GM18868 (cell line): ENCODE data around the gene CPT1A.

ENCODE experiments used
- ATAC-seq: cut with Tn5 transposase; IDR thresholded peaks from one replicate; pipeline ENCODE4 v1.9.1; 2021; ENCODE audit warnings: mild to moderate bottlenecking, moderate library complexity; ENCODE audit not compliant: unreplicated experiment

Gene CPT1A

DNA sequence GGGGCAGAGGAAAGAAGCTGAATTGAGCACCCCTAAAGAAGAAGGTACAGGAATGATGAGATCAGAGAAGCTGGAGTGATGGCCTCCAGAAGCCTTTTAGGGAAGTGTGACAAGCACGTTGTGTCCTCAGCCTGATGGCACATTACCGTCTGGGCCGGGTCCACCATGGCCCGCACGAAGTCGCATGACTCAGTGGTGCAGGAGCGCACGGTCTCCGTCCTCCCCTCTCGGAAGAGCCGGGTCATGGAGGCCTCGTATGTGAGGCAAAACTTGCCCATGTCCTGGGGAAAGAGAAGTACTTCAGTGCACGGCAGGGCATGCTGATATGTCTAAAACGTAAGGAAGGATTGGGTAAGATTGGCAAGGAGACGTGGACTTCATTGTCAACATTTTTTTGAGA is 79.2 kb downstream of the CPT1A start:
- ATAC-seq, result no peak

- ATAC-seq, result no peak
Observed at GRCh38 chr11:68761801-68762200, 79.9 kb downstream of the CPT1A start.

GRCh38 chr11:68759991-68760390 is 81.7 kb downstream of the CPT1A start:
- ATAC-seq, result no peak

DNA sequence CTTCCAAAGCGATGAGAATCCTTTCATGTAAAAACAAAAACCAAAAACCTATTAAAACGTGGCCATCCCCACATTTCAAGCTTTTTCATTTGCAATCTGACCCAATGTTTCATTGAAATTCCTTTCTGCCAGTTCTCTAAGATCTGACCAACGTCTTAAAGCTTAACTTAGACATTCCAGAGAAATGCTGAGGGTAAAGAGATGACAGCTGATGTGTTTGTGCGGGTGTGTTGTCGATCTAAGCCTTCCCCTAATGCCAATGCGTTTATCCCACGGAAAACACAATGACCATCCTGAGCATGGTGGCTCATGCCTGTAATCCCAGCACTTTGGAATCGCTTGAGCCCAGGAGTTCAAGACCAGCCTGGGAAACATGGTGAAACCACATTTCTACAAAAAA is 84.0 kb downstream of the CPT1A start:
- ATAC-seq, result no peak

DNA sequence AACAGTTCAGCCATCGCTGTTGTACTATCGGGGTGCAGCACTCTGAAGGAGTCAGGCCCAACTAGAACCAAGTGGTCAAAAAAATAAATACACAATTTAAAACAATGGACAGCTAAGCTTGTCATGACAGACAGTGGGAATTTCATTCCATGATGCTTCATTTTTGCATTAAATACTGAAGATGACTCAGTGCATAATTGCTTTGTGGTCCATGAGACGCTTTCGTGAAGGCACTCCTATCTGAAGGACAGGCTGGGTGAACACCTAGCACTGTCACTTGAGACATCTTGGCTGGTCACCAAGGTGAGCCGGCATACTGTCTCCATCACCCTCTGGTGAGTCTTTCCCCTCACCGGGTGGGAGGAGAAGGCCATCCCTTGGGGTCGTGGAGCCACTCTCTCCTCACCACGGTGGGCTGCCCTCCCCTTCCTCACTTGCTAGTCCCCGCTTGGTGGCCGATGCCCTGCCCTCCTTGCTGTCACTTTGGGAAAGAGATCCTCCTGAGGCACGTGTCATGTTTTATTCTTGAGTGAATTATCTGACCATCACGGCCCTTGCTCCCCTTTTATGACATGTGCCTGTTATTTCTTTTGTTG is 85.4 kb downstream of the CPT1A start:
- ATAC-seq, result no peak

DNA sequence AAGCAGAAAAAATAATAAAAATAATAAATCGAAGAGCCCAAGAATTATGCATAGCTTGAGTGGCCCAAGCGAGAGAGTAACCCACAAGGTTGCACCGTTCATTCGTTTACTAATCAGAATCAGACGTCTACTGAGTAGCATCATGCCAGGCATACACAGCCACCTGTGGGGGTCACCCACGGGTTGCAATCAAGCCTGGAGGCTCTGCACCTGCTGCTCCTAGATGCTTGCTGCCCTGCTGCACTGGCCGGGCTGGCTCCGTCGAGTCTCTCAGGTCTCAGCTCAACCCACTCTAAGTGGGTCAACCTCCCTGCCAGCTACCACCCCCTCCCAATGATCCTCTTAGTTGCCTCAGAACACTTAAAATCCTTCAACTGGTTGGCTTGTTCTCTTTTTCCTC is 88.4 kb downstream of the CPT1A start:
- no peak for ATAC-seq

- ATAC-seq, result no peak
Observed at GRCh38 chr11:68751331-68751856, 90.3 kb downstream of the CPT1A start, which contains the start of gene TESMIN. Gene TESMIN, minus strand, starts transcription at chr11:68751520. Its CDS starts 860 bp downstream, at chr11:68750660.

- no peak for ATAC-seq
Observed at GRCh38 chr11:68751004-68751325, 90.8 kb downstream of the CPT1A start.

DNA sequence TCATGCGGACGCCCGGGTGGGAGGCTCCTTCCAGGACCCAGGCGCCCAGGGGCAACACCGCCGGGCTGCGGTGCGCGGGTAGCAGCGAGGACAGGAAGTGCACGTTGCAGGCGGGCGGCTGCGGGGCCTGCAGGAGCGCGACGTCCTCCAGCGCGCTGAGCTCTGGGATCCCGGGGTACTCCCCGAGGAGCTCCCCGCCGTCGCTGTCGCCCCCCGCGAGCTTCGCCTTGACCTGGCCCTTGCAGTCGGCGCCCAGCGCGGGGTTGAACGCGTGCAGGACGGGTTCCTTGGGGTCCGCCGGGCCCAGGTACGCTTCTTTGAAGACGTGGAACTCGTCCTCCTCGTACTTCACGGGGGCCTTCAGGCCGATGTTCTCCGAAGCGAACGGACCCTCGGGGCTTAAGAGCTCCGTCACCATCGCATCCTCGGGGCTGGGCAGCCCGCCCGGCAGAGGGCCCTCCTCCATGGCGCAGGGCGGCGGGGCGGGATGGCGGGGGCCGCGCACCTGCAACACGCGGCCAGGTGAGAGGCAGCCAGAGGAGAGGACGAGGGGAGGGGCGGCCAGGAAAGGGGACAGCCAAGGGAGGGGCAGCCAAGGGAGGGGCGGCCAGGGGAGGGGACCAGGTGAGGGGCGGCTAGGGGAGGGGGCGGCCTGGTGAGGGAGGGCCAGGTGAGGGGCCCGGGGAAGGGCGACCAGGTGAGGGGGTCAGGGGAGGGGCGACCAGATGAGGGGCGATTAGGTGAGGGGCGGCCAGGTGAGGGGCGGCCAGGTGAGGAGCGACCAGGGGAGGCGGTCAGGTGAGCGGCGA is 91.3 kb downstream of the CPT1A start:
- ATAC-seq, result no peak

GRCh38 chr11:68749229-68750123 is 92.2 kb downstream of the CPT1A start:
- no peak for ATAC-seq

GRCh38 chr11:68748061-68748460 is 93.7 kb downstream of the CPT1A start:
- no peak for ATAC-seq

DNA sequence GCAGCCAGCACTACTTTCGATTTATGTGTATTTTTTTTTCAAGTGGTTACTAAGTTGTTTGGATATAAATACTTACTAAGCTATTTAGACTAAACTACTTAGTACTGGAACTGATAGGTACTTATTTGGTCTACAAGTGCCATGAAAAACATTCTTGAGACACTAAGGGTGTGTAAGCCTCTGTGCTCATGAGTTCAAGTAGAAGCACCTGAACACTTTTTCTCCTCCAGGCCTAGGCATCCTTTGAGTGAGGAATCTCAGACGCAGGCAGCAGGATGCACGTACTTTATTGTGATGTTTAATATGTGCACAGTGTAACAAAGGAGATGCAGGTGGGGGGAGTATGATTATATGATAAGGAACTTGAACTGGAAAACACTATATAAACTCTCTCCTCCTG is 98.2 kb downstream of the CPT1A start:
- ATAC-seq, result no peak

DNA sequence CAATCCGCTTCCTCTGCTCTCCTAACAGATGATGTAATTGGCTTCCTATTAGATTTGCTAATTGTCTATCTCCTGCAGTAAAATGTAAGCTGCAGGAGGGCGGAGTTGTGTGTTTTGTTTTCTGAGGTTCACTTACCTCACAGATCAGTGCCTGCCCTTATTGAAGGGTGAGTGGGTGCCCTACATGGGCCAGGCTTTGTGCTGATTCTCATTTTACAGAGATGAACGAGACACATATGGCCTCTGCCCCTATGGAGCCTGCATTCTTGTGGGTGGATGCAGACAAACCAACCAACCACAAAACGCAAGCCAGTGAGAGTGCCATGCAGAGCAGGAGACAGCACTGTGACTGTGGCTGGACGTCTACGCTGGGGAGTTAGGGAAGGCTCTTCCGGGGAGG is 100.3 kb downstream of the CPT1A start:
- ATAC-seq, result no peak

DNA sequence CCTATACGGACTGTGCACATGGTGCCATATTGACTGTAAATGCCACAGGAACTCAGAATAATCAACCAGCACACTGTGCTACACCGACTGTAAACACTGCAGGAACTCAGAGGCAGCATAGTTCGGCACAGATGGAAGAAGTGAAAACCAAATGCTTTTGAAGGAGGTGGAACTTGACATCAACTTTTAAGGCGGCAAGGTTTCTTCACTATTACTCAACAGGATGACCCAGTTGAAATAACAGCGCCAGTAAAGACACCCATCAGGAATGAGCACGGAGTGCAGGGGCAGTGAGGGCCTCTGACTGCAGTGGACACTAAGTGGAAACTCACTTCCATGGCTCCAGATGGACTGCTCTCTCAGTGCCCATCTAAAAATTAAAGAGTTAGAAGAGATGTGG is 106.1 kb downstream of the CPT1A start:
- no peak for ATAC-seq

DNA sequence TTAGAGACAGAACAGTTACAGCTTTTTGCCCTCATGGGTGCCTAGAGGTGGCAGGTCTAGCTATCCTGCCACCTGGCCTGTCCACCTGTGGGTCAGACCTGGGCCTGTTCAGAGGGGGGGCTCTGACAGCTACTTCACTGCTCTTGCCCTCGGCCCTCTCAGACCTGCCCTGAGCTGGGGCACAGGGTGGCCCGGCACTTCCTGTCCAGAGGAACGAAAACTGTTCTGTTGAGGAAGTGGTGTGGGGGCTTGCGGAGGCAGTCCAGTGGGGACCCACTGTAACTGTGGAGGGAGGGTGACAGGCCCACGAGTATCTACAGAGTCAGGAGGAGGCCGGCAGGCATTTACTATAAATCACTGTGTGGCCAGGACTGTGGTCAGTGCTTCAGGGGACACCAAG is 106.6 kb downstream of the CPT1A start:
- ATAC-seq, result no peak

- no peak for ATAC-seq
Observed at GRCh38 chr11:68734111-68734510, 107.6 kb downstream of the CPT1A start.

DNA sequence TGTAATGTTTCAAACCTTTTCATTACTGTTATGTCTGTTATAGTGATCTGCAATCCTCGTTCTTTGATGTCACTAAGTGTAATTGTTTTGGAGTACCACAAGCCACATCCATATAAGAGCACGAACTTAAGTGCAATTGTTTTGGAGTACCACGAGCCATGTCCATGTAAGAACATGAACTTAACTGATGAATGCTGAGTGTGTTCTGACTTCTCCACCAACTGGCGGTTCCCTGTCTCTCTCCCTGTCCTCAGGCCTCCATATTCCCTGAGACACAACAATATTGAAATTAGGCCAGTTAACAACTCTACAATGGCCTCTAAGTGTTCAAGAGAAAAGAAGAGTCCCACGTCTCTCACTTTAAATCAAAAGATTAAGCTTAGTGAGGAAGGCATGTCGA is 113.9 kb downstream of the CPT1A start:
- ATAC-seq, result no peak

GRCh38 chr11:68724293-68724692 is 117.4 kb downstream of the CPT1A start:
- ATAC-seq, result no peak

DNA sequence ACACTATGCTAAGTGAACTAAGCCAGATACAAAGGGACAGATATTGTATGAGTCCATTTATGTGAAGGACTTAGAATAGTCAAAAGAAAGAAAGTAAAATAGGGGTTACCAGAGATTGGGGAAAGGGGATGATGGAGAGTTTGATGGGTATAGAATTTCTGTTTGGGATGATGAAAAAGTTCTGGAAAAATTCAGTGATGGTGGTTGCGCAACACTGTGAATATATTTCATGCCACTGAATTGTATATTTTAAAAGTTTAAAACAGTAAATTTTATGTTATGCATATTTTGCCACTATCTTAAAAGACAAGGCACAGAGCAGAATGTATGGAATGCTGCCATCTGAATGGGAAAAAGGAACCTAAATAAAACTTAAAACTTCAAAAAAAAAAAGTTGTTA is 119.6 kb downstream of the CPT1A start:
- ATAC-seq, result no peak

DNA sequence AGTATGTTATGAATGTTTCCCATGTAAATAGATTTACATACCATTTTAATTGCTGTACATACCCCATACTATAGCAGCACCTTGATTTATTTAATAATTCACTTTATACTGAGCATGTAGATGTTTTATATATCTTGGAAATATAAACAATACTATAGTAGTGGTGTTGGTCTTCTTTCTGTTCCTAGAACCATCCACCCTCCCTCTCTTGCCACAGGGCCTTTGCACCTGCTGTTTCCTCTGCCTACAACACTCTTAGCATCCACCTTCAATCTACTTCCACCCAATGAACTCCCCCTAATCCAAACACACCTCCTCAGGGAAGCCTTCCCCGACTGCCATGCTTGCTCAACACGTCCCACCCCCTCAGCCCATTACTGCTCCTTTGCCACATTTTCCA is 120.6 kb downstream of the CPT1A start:
- ATAC-seq, result no peak

DNA sequence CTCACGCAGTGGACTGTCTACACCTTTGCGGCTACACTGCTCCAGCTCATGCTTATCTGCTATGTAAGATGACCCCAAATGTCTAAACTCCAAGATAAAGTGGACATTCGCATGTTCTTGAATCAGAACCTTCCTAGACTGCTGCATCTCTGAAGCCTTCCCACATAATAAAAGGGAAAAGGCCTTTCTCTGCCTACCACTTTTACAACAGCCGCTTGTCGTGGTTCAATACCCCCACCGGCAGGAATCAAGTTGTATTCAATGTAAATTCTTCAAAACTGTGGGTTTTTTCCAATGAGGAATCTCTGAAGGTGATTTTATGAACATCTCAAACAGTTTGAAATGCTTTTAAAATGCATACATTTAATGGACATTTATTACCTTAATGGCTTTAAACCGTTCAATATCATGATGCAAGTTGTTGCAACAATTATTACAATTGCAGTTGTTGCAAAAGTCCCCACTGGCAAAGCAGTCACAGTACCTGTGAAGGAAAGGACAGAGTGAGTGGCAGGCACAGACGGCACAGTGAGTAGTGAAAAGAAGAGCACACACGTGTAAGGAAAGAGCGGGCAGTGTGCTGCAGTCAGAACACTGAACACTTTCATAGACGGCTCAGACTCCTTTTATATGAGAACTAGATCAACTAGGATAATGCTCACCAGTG is 126.1 kb downstream of the CPT1A start:
- no peak for ATAC-seq
